HG03280 (cell line): ENCODE data around the gene NCOR1.
"Not testable (repeated sequence)": the region's sequence is repeated elsewhere in the genome, so short reads cannot be mapped to it uniquely, and the experiment has no call there.

Source experiments
- ATAC-seq: cut with Tn5 transposase; IDR thresholded peaks from one replicate; pipeline ENCODE4 v1.9.1; 2021; ENCODE audit warnings: mild to moderate bottlenecking, moderate library complexity; ENCODE audit not compliant: unreplicated experiment

The NCOR1 gene

GRCh38 chr17:16101440-16101839, 113.9 kb downstream of the NCOR1 start:
- ATAC-seq: no peak

GRCh38 chr17:16100737-16101400, 114.5 kb downstream of the NCOR1 start:
- ATAC-seq: no peak

DNA sequence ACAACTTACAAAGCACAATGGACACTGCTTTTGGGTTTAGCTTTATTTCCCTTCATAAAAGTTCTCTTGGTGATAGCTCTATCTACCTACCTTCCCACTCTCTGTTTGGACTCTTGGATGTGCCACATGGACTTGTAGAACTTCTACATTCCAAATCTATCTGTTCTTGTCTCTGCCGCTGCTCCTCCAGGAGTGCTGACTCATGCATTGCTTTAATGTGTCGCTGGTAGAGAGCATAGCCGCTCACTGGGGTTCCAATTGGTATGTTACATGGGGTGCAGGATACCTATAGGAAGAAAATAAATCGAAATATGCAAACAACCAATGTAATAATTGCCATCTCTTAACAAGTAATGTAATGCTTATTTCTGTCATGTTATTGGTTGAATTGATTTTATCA, 123.6 kb downstream of the NCOR1 start:
- no peak for ATAC-seq

- no peak for ATAC-seq
Observed at GRCh38 chr17:16086957-16087356, 128.4 kb downstream of the NCOR1 start.

DNA sequence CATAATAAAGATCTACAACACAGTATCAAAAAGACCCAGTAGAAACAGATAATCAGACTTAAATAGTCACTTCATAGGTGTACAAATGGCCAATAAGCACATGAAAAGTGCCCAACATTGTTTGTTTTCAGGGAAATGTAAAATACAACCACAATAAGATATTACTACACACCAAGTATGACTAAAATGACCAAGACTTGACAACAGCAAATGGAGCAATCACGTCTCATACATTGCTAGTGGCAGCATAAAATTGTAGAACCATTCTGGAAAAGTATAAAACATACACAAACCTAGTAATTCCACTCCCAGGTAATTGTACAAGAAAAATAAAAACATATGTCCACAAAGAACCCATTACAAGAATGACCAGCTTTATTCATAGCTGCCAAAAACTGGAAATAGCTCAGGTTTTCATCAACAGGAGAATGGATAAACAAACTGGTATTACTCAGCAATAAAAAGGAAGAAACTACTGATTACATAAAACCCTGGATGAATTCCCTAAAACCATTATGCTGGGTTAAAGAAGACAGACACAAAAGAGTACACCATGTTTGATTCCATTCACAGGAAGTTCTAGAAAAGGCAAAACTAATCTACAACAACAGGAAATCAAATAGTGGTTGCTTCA, 130.2 kb downstream of the NCOR1 start:
- ATAC-seq: no peak

DNA sequence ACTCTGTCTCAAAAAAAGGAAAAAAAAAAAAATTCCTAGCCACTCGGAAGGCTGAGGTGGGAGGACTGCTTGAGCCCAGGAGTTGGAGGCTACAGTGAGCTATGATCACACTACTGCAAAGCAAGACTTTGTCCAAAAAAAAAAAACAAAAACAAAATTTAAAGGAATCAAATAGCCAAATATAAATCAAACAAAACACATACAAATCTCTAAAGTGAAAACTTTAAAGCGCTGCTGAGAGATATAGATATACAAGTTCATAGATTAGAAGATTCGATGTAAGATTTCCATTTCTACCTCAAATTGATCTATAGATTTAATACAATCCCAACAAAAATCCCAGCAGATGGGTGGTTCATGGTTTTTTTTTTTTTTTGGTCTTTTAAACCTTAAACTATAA, 132.1 kb downstream of the NCOR1 start:
- no peak for ATAC-seq

DNA sequence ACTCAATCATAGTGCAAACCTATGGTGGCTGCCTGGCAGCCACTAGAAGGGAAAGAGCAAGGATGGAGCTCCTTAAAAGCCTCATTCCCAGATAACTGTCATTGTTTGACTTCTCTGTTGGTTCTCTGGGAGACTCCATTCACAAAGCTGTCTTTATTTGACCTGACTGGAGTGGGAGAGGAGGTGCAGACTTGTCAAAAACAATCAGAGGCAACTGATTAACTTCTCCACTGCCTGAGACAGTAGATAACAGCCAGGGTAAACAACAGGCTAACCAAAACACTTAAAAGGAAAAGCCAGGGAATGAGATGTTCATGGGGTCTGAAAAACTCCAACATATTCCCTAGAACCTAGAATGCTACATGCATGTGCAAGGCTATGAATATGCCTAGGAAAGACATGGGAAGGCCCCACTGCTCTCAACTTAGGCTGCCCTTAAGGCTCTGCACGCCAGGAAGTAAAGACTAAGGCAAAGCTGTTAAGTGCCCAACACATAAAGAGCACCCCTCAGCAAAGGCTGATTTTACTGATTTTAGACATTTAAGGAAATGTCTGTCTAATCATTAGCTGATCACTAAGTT, 133.7 kb downstream of the NCOR1 start:
- ATAC-seq: no peak

- ATAC-seq: no peak
Observed at GRCh38 chr17:16080366-16080765, 135.0 kb downstream of the NCOR1 start.

- ATAC-seq: no peak
Observed at GRCh38 chr17:16075949-16076348, 139.4 kb downstream of the NCOR1 start.

DNA sequence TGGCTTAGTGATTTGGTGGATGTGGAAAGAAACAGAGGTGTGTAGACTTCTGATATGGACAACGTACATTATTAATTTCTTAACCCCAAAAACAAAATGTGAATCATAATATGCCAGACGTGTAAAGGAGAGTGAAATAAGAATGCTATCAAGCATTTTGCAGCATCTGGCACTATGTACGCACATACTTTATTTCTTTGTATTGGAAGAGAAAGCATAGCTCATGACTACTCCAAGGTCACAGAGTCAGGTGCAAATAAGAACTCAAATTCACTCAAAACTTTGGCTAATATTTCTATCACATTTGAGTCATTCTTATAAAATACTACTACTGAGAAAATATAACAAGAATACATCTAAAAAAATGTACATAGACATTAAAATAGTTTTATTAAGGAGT, 140.9 kb downstream of the NCOR1 start:
- no peak for ATAC-seq

DNA sequence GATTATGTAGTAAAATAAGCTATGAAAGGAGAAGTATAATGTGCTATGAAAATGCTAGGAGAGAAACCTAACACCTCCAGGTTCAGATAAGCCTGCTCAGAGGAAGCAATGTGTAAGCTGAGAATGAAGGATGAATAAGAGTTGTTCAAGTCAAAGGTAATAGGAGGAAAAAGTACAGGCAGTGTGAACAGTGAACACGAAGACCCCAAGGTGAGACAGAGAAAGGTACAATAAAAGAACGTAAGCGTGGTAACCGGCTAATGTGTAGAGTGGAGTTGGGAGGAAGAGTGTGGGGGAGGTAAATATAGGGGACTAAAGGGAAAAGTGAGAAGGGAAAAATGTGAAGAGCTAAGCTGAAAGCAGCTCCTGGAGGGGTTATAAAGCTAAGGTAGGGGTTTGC, 141.5 kb downstream of the NCOR1 start:
- no peak for ATAC-seq

DNA sequence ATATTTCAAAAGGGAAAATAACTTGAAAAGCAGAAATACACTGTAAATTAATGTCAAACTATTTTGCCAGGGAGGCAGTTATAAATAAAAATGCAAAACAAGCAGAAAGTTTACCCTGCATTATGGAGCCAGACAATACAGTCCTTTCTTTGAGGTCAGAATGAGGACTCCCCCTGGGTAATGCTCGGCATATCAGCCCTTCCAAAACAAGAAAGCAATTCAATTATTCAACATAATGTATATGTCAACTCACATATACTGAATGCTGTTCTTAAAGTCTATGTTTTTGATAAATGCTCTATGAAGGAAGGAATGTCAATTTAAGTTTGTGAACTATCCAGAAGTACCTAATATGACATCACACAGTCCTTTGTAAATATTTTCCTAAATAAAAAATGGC, 143.3 kb downstream of the NCOR1 start:
- ATAC-seq: no peak

- ATAC-seq: no peak
Observed at GRCh38 chr17:16068323-16068722, 147.0 kb downstream of the NCOR1 start.

- no peak for ATAC-seq
Observed at GRCh38 chr17:16066125-16066524, 149.2 kb downstream of the NCOR1 start.

- ATAC-seq: no peak
Observed at GRCh38 chr17:16061631-16062030, 153.7 kb downstream of the NCOR1 start.

GRCh38 chr17:16055139-16055538, 160.2 kb downstream of the NCOR1 start:
- ATAC-seq: not testable (repeated sequence)

- ATAC-seq: no peak
Observed at GRCh38 chr17:16052486-16052885, 162.8 kb downstream of the NCOR1 start.

DNA sequence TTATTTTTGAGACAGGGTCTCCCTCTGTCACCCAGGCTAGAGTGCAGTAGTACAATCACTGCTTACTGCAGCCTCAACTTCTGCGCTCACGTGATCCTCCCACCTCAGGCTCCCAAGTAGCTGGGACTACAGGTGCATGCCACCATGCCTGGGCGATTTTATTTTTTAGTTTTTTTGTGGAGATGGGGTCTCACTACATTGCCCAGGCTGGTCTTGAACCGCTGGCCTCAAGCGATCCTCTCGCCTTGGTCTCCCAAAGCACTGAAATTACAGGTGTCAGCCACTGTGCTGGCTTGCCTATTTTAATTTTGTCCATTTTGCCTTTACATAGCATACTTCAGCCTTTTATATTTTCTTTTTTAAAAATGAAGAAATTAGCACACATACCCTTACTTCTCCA, 164.5 kb downstream of the NCOR1 start:
- ATAC-seq: no peak

GRCh38 chr17:16048811-16049449, 166.4 kb downstream of the NCOR1 start:
- no peak for ATAC-seq

- no peak for ATAC-seq
Observed at GRCh38 chr17:16046966-16047365, 168.4 kb downstream of the NCOR1 start.

DNA sequence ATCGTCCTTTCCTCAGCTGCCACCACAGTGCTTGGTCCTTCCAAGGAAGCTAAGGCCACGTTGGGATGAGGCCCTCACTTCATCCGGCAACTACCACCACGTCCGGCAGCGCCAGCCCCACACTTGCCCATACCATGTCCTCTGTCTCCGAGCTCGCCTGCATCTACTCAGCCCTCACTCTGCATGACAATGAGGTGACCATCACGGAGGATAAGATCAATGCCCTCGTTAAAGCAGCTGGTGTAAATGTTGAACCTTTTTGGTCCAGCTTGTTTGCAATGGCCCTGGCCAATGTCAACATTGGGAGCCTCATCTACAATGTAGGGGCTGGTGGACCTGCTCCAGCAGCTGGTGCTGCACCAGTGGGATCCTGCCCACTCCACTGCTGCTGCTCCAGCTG, 170.8 kb downstream of the NCOR1 start:
- ATAC-seq: no peak

- no peak for ATAC-seq
Observed at GRCh38 chr17:16040710-16041251, 174.6 kb downstream of the NCOR1 start.
